Sigmoid colon (tissue), 7 donors: ENCODE results near the gene MAP3K3. TPM values are rescaled to one million over a fixed set of nuclear protein-coding genes. Genes with fewer than 3 reads are reported as not detected.

Source experiments
- DNase-seq: peaks from one replicate; pipeline ENCODE4 v3.0.0-alpha.2; 2019
- H3K27ac ChIP-seq, 4 donors: fragments of 200-600 bp; sonication (generic); one replicate each; pipeline ENCODE4 v1.5.1; 2016 to 2019; ENCODE audit warnings: mild to moderate bottlenecking in 1 of 4
- H3K27me3 ChIP-seq, 3 donors: fragments of 200-600 bp; sonication (generic); one replicate each; pipeline ENCODE4 v1.5.1; 2019; ENCODE audit warnings: mild to moderate bottlenecking in 1 of 3
- H3K36me3 ChIP-seq, 4 donors: fragments of 200-600 bp; sonication (generic); one replicate each; pipeline ENCODE4 v1.5.1; 2016 to 2019
- H3K4me1 ChIP-seq, 4 donors: fragments of 200-600 bp; sonication (generic); one replicate each; pipeline ENCODE4 v1.5.1; 2017 to 2019
- H3K4me3 ChIP-seq, 4 donors: fragments of 200-600 bp; sonication (generic); one replicate each; pipeline ENCODE4 v1.5.1; 2017 to 2019; ENCODE audit warnings: mild to moderate bottlenecking in 2 of 4, moderate library complexity in 1 of 4
- H3K9me3 ChIP-seq, 4 donors: fragments of 200-600 bp in 3 of 4; sonication (generic) in 3 of 4; one replicate each; pipeline versions ENCODE4 v1.5.1 to v1.6.1; 2013 to 2019
- EP300 ChIP-seq, 4 donors: sonication (generic); formaldehyde crosslinking; IDR thresholded peaks; one replicate each; pipeline ENCODE4 v1.6.1; 2017; ENCODE audit warnings: antibody characterized with exemption in 4 of 4
- POLR2A ChIP-seq, 2 donors: fragments of 450-650 bp; IDR thresholded peaks; one replicate each; pipeline ENCODE4 v1.6.1; 2016; ENCODE audit warnings: antibody characterized with exemption in 2 of 2, mild to moderate bottlenecking in 2 of 2, moderate library complexity in 2 of 2
- POLR2AphosphoS5 ChIP-seq, 4 donors: sonication (generic); formaldehyde crosslinking; IDR thresholded peaks; one replicate each; pipeline ENCODE4 v1.6.1; 2017; ENCODE audit warnings: antibody characterized with exemption in 4 of 4
- WGBS, 2 donors: extraction: QIAGEN DNeasy Blood & Tissue Kit; methylation state at CpG; one replicate each; pipeline ENCODE4 v1.1.7; 2013; 5-methylcytosine and 5-hydroxymethylcytosine counted together
- intact Hi-C: fragments of 100-400 bp; cut with DNase I; formaldehyde crosslinking; loops from one replicate; pipeline ENCODE4 v1.15.1; 2023
- polyA plus RNA-seq, 3 donors: library from polyadenylated mRNA; stranded (reverse); fragments of 200-250 nt; gene quantifications; one replicate each; pipeline ENCODE4 v1.2.3, GENCODE V29; 2013
- total RNA-seq, 4 donors: library from RNA; depleted of rRNA; stranded (reverse); fragments of >200 nt; gene quantifications; one replicate each; pipeline ENCODE4 v1.1.0, GENCODE V29; 2016
- TF ChIP-seq, protein P1 (sequence below), 4 experiments: fragments of 450-650 bp in 3 of 4; fragments of 200-600 bp in 1 of 4; IDR thresholded peaks; one replicate each; pipeline ENCODE4 v1.5.1; 2016 to 2019; ENCODE audit warnings: antibody characterized with exemption in 4 of 4, mild to moderate bottlenecking in 3 of 4, moderate library complexity in 2 of 4
- donor health status: healthy with polysubstance abuse.
- donor health status: Bipolar disorder and iron deficiency.
- donor health status: healthy.

MAP3K3 gene
- total and polyA plus RNA-seq, 7 donors: 4.4 to 68.7 (median 51.5) TPM

GRCh38 chr17:63704259-63704576, 82.0 kb downstream of the MAP3K3 start:
- no peak for DNase-seq
- peaks cover 0 to 23% (median 21%) of the 10 kb centered on the region in 4 donors for H3K4me1 ChIP-seq
- H3K9me3 ChIP-seq: no peaks in the 10 kb centered on the region
- no peak overlapping the region for H3K4me3 ChIP-seq
- no peaks in the 10 kb centered on the region for H3K27me3 ChIP-seq
- TF ChIP-seq, protein P1, sequence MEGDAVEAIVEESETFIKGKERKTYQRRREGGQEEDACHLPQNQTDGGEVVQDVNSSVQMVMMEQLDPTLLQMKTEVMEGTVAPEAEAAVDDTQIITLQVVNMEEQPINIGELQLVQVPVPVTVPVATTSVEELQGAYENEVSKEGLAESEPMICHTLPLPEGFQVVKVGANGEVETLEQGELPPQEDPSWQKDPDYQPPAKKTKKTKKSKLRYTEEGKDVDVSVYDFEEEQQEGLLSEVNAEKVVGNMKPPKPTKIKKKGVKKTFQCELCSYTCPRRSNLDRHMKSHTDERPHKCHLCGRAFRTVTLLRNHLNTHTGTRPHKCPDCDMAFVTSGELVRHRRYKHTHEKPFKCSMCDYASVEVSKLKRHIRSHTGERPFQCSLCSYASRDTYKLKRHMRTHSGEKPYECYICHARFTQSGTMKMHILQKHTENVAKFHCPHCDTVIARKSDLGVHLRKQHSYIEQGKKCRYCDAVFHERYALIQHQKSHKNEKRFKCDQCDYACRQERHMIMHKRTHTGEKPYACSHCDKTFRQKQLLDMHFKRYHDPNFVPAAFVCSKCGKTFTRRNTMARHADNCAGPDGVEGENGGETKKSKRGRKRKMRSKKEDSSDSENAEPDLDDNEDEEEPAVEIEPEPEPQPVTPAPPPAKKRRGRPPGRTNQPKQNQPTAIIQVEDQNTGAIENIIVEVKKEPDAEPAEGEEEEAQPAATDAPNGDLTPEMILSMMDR (IDR thresholded peaks at IDR 0.05): no peak
- no peak for TF ChIP-seq EP300 (IDR thresholded peaks at IDR 0.05)
- no peak for TF ChIP-seq POLR2A (IDR thresholded peaks at IDR 0.05)
- 90 to 96% methylated on average over 11 of the region's 11 CpGs for WGBS, 2 donors
- intact Hi-C loops: loop anchor here (5.0 kb wide), 1 partner anchor 38 kb away; the partner anchor contains the start of gene STRADA
- H3K27ac ChIP-seq: no peak overlapping the region
- H3K36me3 ChIP-seq: peaks cover 5 to 63% (median 21%) of the 10 kb centered on the region in 4 donors

GRCh38 chr17:63704836-63705235, 82.6 kb downstream of the MAP3K3 start:
- Histone ChIP-seq H3K27me3 (no peaks in the 10 kb centered on the region), H3K36me3 (peaks cover 5 to 69% (median 26%) of the 10 kb centered on the region in 4 donors), H3K27ac (no peak overlapping the region), H3K4me1 (peaks cover 0 to 17% (median 17%) of the 10 kb centered on the region in 4 donors), H3K4me3 (no peak overlapping the region), H3K9me3 (no peaks in the 10 kb centered on the region)
- 89 to 91% methylated on average over 9 of the region's 9 CpGs for WGBS, 2 donors
- TF ChIP-seq, protein P1 (IDR thresholded peaks at IDR 0.05): no peak
- TF ChIP-seq POLR2A (IDR thresholded peaks at IDR 0.05) (no peak), EP300 (IDR thresholded peaks at IDR 0.05) (no peak), POLR2AphosphoS5 (IDR thresholded peaks at IDR 0.05) (no peak)
- intact Hi-C loops: loop anchor here (5.0 kb wide), 1 partner anchor 37 kb away; the partner anchor contains the start of gene STRADA
- DNase-seq: no peak

DNA sequence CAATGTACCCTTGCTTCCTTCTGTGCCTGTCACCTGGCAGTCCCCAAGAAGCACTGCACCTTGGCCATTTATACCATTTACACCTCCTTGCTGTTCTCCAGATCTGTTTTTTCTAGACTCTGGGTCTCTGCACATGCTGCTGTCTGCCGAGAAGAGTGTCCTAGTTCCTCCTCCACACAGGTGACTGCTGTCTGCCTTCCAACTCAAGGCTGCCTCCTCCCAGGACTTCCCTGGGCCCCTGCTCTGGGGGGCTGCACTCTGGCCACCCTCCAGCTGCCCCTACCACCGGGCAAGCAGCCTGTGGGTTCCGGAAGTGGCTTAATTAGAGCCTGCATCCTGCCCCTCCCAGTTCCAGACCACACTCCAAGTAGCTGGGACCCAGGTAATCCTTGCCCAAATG, 83.4 kb downstream of the MAP3K3 start:
- H3K27ac ChIP-seq: no peak overlapping the region
- intact Hi-C loops: no loop called here
- no peak for DNase-seq
- H3K36me3 ChIP-seq: peaks cover 5 to 78% (median 32%) of the 10 kb centered on the region in 4 donors
- TF ChIP-seq EP300 (IDR thresholded peaks at IDR 0.05) (no peak), POLR2A (IDR thresholded peaks at IDR 0.05) (no peak), POLR2AphosphoS5 (IDR thresholded peaks at IDR 0.05) (no peak)
- TF ChIP-seq, protein P1 (IDR thresholded peaks at IDR 0.05): no peak
- no peak overlapping the region for H3K4me3 ChIP-seq
- no peaks in the 10 kb centered on the region for H3K9me3 ChIP-seq
- WGBS, 2 donors: 46 to 80% methylated on average over 3 of the region's 3 CpGs
- H3K4me1 ChIP-seq: peaks cover 0 to 13% (median 11%) of the 10 kb centered on the region in 4 donors
- no peaks in the 10 kb centered on the region for H3K27me3 ChIP-seq

- H3K27me3 ChIP-seq: no peaks in the 10 kb centered on the region
- peaks cover 5 to 86% (median 36%) of the 10 kb centered on the region in 4 donors for H3K36me3 ChIP-seq
- no peak overlapping the region for H3K27ac ChIP-seq
- TF ChIP-seq, protein P1 (IDR thresholded peaks at IDR 0.05): no peak
- TF ChIP-seq POLR2AphosphoS5 (IDR thresholded peaks at IDR 0.05) (no peak), POLR2A (IDR thresholded peaks at IDR 0.05) (no peak), EP300 (IDR thresholded peaks at IDR 0.05) (no peak)
- H3K4me3 ChIP-seq: no peak overlapping the region
- intact Hi-C loops: no loop called here
- H3K4me1 ChIP-seq: peaks cover 0 to 4% (median 3%) of the 10 kb centered on the region in 4 donors
- no peak for DNase-seq
- 69 to 88% methylated on average over 7 of the region's 7 CpGs for WGBS, 2 donors
- no peaks in the 10 kb centered on the region for H3K9me3 ChIP-seq
Measured at GRCh38 chr17:63706336-63707082, 84.3 kb downstream of the MAP3K3 start.
